GM12864 (cell line): ENCODE results near the gene LRRC14B.

Experiments
- DNase-seq: peaks from one replicate; pipeline ENCODE4 v3.0.0-alpha.2; 2011; ENCODE audit warnings: low read depth
- H3K4me3 ChIP-seq: 2 replicates; pipeline ENCODE4 v1.5.1; 2011; ENCODE audit warnings: mild to moderate bottlenecking, low read depth, low read length, control low read depth
- CTCF ChIP-seq: IDR thresholded peaks from 2 replicates; pipeline ENCODE4 v1.5.1; 2011; ENCODE audit warnings: low read depth, mild to moderate bottlenecking, moderate library complexity, low read length, control low read depth, inconsistent platforms; ENCODE audit errors: missing control alignments

LRRC14B gene

GRCh38 chr5:160173-160510 is 31.2 kb upstream of the LRRC14B start:
- no peak for TF ChIP-seq CTCF
- no peak overlapping the region for H3K4me3 ChIP-seq
- DNase-seq = no peak

GRCh38 chr5:160921-161802 is 30.1 kb upstream of the LRRC14B start:
- no peak overlapping the region for H3K4me3 ChIP-seq
- no peak for TF ChIP-seq CTCF
- DNase-seq = no peak

GRCh38 chr5:161803-162110 is 29.5 kb upstream of the LRRC14B start:
- TF ChIP-seq CTCF = no peak
- no peak for DNase-seq
- H3K4me3 ChIP-seq = no peak overlapping the region

- no peak for DNase-seq
- no peak for TF ChIP-seq CTCF
- no peak overlapping the region for H3K4me3 ChIP-seq
Measured at GRCh38 chr5:162190-162564, 29.1 kb upstream of the LRRC14B start.

GRCh38 chr5:162565-163337 is 28.5 kb upstream of the LRRC14B start:
- no peak overlapping the region for H3K4me3 ChIP-seq
- DNase-seq = no peak
- TF ChIP-seq CTCF = no peak

GRCh38 chr5:163338-163620 is 28.0 kb upstream of the LRRC14B start:
- DNase-seq = no peak
- no peak overlapping the region for H3K4me3 ChIP-seq
- no peak for TF ChIP-seq CTCF

GRCh38 chr5:163841-164240 is 27.5 kb upstream of the LRRC14B start:
- no peak for DNase-seq
- TF ChIP-seq CTCF = no peak
- H3K4me3 ChIP-seq = no peak overlapping the region
